ENCODE data around the gene GMIP.

DNA sequence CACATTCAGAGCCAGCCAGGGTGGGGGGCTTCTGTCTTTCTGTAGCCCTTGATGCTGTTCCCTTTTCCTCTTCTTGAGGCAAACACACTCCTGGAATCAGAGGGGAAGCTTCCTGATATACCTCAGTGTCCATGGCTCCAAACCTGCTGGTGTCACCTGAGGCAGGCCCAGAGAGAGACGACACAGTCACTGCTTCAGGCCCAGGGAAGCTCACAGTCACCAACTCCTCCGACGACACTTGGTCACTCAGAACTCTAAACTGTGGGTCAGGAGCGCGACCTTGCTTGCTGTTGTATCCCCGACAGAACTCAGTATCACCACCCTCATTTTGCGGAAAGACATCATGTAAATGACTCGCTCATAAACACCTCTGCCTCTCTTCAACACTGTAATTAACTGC, 18.9 kb upstream of the GMIP start:
- TF ChIP-seq YY1 (IDR thresholded peaks at IDR 0.05; ENCODE audit: insufficient read depth, insufficient read length) (no peak), ZNF274 (IDR thresholded peaks at IDR 0.05; ENCODE audit: low read depth, low read length) (no peak), SUZ12 (IDR thresholded peaks at IDR 0.05; ENCODE audit: extremely low read depth, insufficient read depth, insufficient read length) (no peak)

Data from NT2/D1 (cell line).